Measurements from ENCODE around the gene XRN1.

DNA sequence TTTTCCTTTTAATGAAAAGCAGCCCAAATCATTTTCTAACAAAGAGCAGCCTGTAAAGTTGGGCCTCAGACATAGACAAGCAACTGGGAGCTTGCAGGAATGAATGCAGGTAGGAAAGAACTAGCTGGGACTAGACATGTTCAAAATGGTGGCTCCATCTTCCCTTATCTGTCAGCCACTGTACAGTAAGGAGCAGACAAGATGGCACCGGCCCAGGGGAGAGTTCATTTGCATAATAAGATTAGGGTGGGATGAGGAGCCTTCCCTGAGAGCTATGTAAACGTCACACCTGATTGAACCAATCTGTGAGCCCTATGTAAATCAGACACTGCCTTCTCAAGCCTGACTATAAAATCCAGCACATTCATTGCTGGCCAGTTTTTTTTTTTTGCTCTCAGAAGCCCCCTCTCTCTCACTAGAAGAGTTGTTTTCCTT is 162.7 kb downstream of the XRN1 start:
- TF ChIP-seq POLR2AphosphoS5 (IDR thresholded peaks at IDR 0.05; ENCODE audit: borderline replicate concordance, low read depth, low read length) (no peak), EZH2 (IDR thresholded peaks at IDR 0.05) (no peak)
